ENCODE measurements around the gene FGF11.
A peak's percentile ranks its signal among the peaks of the same experiment; 100 is the strongest.

FGF11 gene

GRCh38 chr17:7439462-7440112 is at the start of gene FGF11:
FGF11 (plus strand) TSS chr17:7439512; CDS start chr17:7439621, 109 bp downstream.
- peak; percentile 65 for DNase-seq

- DNase-seq = no peak
Measured at GRCh38 chr17:7389924-7390910, 49.1 kb upstream of the FGF11 start.

GRCh38 chr17:7391307-7391706 is 48.0 kb upstream of the FGF11 start:
- no peak for DNase-seq

- DNase-seq = no peak
Measured at GRCh38 chr17:7392696-7393612, 46.4 kb upstream of the FGF11 start.

- peak; percentile 69 for DNase-seq
Measured at GRCh38 chr17:7393613-7394451, 45.5 kb upstream of the FGF11 start.

- DNase-seq = peak; percentile 92
Measured at GRCh38 chr17:7394452-7395191, 44.7 kb upstream of the FGF11 start, which contains the start of gene PLSCR3. PLSCR3 (minus strand) TSS chr17:7394525; CDS start chr17:7394110, 415 bp downstream.

GRCh38 chr17:7396147-7396546 is 43.2 kb upstream of the FGF11 start:
- DNase-seq = no peak

- no peak for DNase-seq
Measured at GRCh38 chr17:7398612-7399011, 40.7 kb upstream of the FGF11 start.

- DNase-seq = no peak
Measured at GRCh38 chr17:7403043-7403726, 36.1 kb upstream of the FGF11 start.

- DNase-seq = no peak
Measured at GRCh38 chr17:7403727-7403976, 35.7 kb upstream of the FGF11 start.

GRCh38 chr17:7403977-7404736 is 35.2 kb upstream of the FGF11 start, which contains the start of gene TMEM256:
TMEM256 (minus strand) TSS chr17:7404097; CDS start chr17:7404084, 13 bp downstream.
- peak; percentile 95 for DNase-seq

- peak; percentile 70 for DNase-seq
Measured at GRCh38 chr17:7404737-7405349, 34.5 kb upstream of the FGF11 start.

GRCh38 chr17:7405350-7406234 is 33.7 kb upstream of the FGF11 start:
- DNase-seq = no peak

- DNase-seq = no peak
Measured at GRCh38 chr17:7406235-7406825, 33.0 kb upstream of the FGF11 start.

- DNase-seq = no peak
Measured at GRCh38 chr17:7407082-7407481, 32.2 kb upstream of the FGF11 start.

- DNase-seq = no peak
Measured at GRCh38 chr17:7407485-7408251, 31.6 kb upstream of the FGF11 start, which contains the start of gene NLGN2. NLGN2 (plus strand) TSS chr17:7407845; CDS start chr17:7408256, 411 bp downstream.

- DNase-seq = no peak
Measured at GRCh38 chr17:7408252-7408727, 31.0 kb upstream of the FGF11 start.
